Transverse colon (tissue), 3 donors: ENCODE measurements around the gene TMEM238L.

ENCODE experiments used
- POLR2A ChIP-seq: fragments of 450-650 bp; IDR thresholded peaks from one replicate; pipeline ENCODE4 v1.6.1; 2016; ENCODE audit warnings: antibody characterized with exemption, mild to moderate bottlenecking, moderate library complexity
- TF ChIP-seq, protein P1 (sequence below), 5 experiments: fragments of 200-600 bp in 3 of 5; fragments of 450-650 bp in 2 of 5; sonication (generic) in 3 of 5; IDR thresholded peaks; 1 replicate in 2 of 5; 2 replicates in 3 of 5; pipeline ENCODE4 v1.5.1; 2016 to 2017; ENCODE audit warnings: antibody characterized with exemption in 5 of 5, inconsistent platforms in 3 of 5, mild to moderate bottlenecking in 2 of 5, moderate library complexity in 1 of 5

DNA sequence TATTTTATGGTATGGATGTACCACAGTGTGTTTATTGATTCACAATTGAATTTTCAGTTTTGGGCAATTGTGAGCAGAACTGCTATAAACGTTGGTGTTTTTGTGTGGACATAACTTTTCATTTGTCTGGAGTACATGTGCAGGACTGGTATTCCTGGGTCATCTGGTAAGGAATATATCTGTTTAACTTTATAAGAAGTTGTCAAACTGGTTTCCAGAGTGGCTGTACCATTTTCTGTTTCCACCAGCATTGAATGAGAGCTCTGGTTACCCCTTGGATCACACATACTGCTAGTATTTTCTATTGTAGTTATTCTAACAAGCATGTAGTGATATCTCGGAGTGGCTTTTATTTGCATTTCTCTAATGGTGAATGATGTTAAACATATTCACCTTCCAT is 24.3 kb downstream of the TMEM238L start:
- TF ChIP-seq, protein P1, sequence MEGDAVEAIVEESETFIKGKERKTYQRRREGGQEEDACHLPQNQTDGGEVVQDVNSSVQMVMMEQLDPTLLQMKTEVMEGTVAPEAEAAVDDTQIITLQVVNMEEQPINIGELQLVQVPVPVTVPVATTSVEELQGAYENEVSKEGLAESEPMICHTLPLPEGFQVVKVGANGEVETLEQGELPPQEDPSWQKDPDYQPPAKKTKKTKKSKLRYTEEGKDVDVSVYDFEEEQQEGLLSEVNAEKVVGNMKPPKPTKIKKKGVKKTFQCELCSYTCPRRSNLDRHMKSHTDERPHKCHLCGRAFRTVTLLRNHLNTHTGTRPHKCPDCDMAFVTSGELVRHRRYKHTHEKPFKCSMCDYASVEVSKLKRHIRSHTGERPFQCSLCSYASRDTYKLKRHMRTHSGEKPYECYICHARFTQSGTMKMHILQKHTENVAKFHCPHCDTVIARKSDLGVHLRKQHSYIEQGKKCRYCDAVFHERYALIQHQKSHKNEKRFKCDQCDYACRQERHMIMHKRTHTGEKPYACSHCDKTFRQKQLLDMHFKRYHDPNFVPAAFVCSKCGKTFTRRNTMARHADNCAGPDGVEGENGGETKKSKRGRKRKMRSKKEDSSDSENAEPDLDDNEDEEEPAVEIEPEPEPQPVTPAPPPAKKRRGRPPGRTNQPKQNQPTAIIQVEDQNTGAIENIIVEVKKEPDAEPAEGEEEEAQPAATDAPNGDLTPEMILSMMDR (IDR thresholded peaks at IDR 0.05), result no peak
- TF ChIP-seq POLR2A, result no peak
